IMR-90 (cell line): ENCODE measurements around the gene SINHCAF. TPM values are rescaled to one million over a fixed set of nuclear protein-coding genes. Genes with fewer than 3 reads are reported as not detected.

ENCODE experiments used
- ATAC-seq: fragments of 200-7000 bp; cut with Tn5 transposase; 2 replicates; pipeline ENCODE4 v1.9.1; 2020; ENCODE audit warnings: low read depth, mild to moderate bottlenecking, moderate library complexity
- BruUV-seq: library from RNA; stranded (reverse); fragments of 400-500 nt; replicated peaks from 2 replicates; lab custom pipeline; 2021; lab: Mats Ljungman, UMichigan
- CTCF ChIA-PET: fragments of 300-600 bp; formaldehyde crosslinking; extraction: SDS; loops from one replicate; lab custom pipeline; 2021; ENCODE audit warnings: antibody characterized with exemption; lab: Yijun Ruan, JAX
- POLR2A ChIA-PET: fragments of 300-600 bp; sonication (Branson Sonifier 250); formaldehyde crosslinking; loops from one replicate; lab custom pipeline; 2022; ENCODE audit warnings: antibody characterized with exemption; ENCODE audit not compliant: unreplicated experiment; lab: Charles Lee
- DNase-seq: peaks from one replicate; pipeline ENCODE4 v3.0.0; 2013
- H2AFZ ChIP-seq: replicated peaks from 2 replicates; pipeline ENCODE3; 2013; ENCODE audit warnings: low read length, mild to moderate bottlenecking; ENCODE audit not compliant: poor library complexity
- H2AK5ac ChIP-seq: 2 replicates; pipeline ENCODE4 v1.6.1; 2013; ENCODE audit warnings: low read depth, low read length, inconsistent platforms
- H2AK9ac ChIP-seq: replicated peaks from 2 replicates; pipeline ENCODE3; 2013; ENCODE audit warnings: mild to moderate bottlenecking, low read depth, low read length, moderate library complexity; ENCODE audit not compliant: poor library complexity
- H2BK120ac ChIP-seq: 2 replicates; pipeline ENCODE4 v1.6.1; 2013; ENCODE audit warnings: low read depth, low read length, inconsistent platforms
- H2BK15ac ChIP-seq: 3 replicates; pipeline ENCODE4 v1.6.1; 2013; ENCODE audit warnings: low read depth, low read length, inconsistent platforms
- H2BK20ac ChIP-seq: 2 replicates; pipeline ENCODE4 v1.6.1; 2013; ENCODE audit warnings: low read depth, mild to moderate bottlenecking, inconsistent platforms, low read length, moderate library complexity
- H2BK5ac ChIP-seq: 2 replicates; pipeline ENCODE4 v1.6.1; 2013; ENCODE audit warnings: mild to moderate bottlenecking, low read depth, low read length, inconsistent platforms; ENCODE audit not compliant: poor library complexity, severe bottlenecking
- H3K14ac ChIP-seq: replicated peaks from 2 replicates; pipeline ENCODE4 v1.6.1; 2013; ENCODE audit warnings: low read depth, low read length, inconsistent platforms
- H3K18ac ChIP-seq: 2 replicates; pipeline ENCODE4 v1.6.1; 2013; ENCODE audit warnings: low read depth, low read length, control low read depth
- H3K23ac ChIP-seq: 2 replicates; pipeline ENCODE4 v1.6.1; 2013; ENCODE audit warnings: low read depth, low read length, inconsistent platforms
- H3K27ac ChIP-seq: 2 replicates; pipeline ENCODE4 v1.5.1; 2013; ENCODE audit warnings: mild to moderate bottlenecking, control low read depth, low read length; ENCODE audit not compliant: insufficient read depth
- H3K27me3 ChIP-seq: 2 replicates; pipeline ENCODE4 v1.6.1; 2013; ENCODE audit warnings: low read length; ENCODE audit not compliant: control insufficient read depth, insufficient read depth
- H3K36me3 ChIP-seq: 2 replicates; pipeline ENCODE4 v1.6.1; 2013; ENCODE audit warnings: low read length, mixed read lengths; ENCODE audit not compliant: control insufficient read depth, insufficient read depth
- H3K4ac ChIP-seq: 2 replicates; pipeline ENCODE4 v1.6.1; 2013; ENCODE audit warnings: low read depth, low read length, inconsistent platforms
- H3K4me1 ChIP-seq: 2 replicates; pipeline ENCODE4 v1.6.1; 2013; ENCODE audit warnings: low read length, mixed read lengths; ENCODE audit not compliant: control insufficient read depth, insufficient read depth
- H3K4me2 ChIP-seq: 2 replicates; pipeline ENCODE4 v1.6.1; 2013; ENCODE audit warnings: low read depth, mild to moderate bottlenecking, control low read depth, low read length, moderate library complexity
- H3K4me3 ChIP-seq: 2 replicates; pipeline ENCODE4 v1.5.1; 2013; ENCODE audit warnings: low read depth, mild to moderate bottlenecking, control low read depth, low read length, moderate library complexity; ENCODE audit not compliant: insufficient read depth
- H3K56ac ChIP-seq: 2 replicates; pipeline ENCODE4 v1.6.1; 2013; ENCODE audit warnings: low read length, inconsistent platforms; ENCODE audit not compliant: insufficient read depth; ENCODE audit errors: extremely low read depth
- H3K79me1 ChIP-seq, 2 experiments: 2 replicates each; pipeline ENCODE4 v1.6.1; 2013; ENCODE audit warnings: low read length in 2 of 2, inconsistent platforms in 1 of 2, low read depth in 1 of 2
- H3K9ac ChIP-seq: 2 replicates; pipeline ENCODE4 v1.6.1; 2013; ENCODE audit warnings: low read depth, low read length, control low read depth
- H3K9me1 ChIP-seq: 2 replicates; pipeline ENCODE4 v1.6.1; 2013; ENCODE audit warnings: low read length, inconsistent platforms; ENCODE audit not compliant: insufficient read depth
- H3K9me3 ChIP-seq: 2 replicates; pipeline ENCODE4 v1.6.1; 2013; ENCODE audit warnings: low read length; ENCODE audit not compliant: control insufficient read depth, insufficient read depth
- H4K20me1 ChIP-seq: 2 replicates; pipeline ENCODE4 v1.6.1; 2013; ENCODE audit warnings: low read length, inconsistent platforms; ENCODE audit not compliant: insufficient read depth
- H4K5ac ChIP-seq: 2 replicates; pipeline ENCODE4 v1.6.1; 2013; ENCODE audit warnings: mild to moderate bottlenecking, low read depth, low read length, control low read depth
- H4K8ac ChIP-seq, 2 experiments: 2 replicates each; pipeline ENCODE4 v1.6.1; 2013; ENCODE audit warnings: low read depth in 2 of 2, low read length in 2 of 2, control low read depth in 1 of 2, inconsistent platforms in 1 of 2
- H4K91ac ChIP-seq: 2 replicates; pipeline ENCODE4 v1.6.1; 2013; ENCODE audit warnings: low read depth, low read length, inconsistent platforms; ENCODE audit not compliant: insufficient read depth
- BHLHE40 ChIP-seq: fragments of 150-350 bp; IDR thresholded peaks from 2 replicates; pipeline ENCODE4 v1.6.1; 2016; ENCODE audit warnings: mild to moderate bottlenecking, low read depth, low read length
- CEBPB ChIP-seq: IDR thresholded peaks from 2 replicates; pipeline ENCODE4 v1.6.1; 2012; ENCODE audit warnings: low read depth, low read length, improper control_type of control experiment
- MAZ ChIP-seq: IDR thresholded peaks from 2 replicates; pipeline ENCODE4 v1.6.1; 2012; ENCODE audit warnings: low read depth, mild to moderate bottlenecking, low read length, improper control_type of control experiment, moderate library complexity, borderline replicate concordance
- RCOR1 ChIP-seq: IDR thresholded peaks from 2 replicates; pipeline ENCODE4 v1.6.1; 2012; ENCODE audit warnings: mild to moderate bottlenecking, low read length, improper control_type of control experiment; ENCODE audit not compliant: insufficient replicate concordance
- WGBS, 2 experiments: methylation state at CpG; one replicate each; pipeline versions ENCODE4 v1.1.5 to v1.1.7; 2013; ENCODE audit warnings: missing lambda C conversion rate in 2 of 2; ENCODE audit not compliant: insufficient read length in 1 of 2; ENCODE audit errors: extremely low coverage in 2 of 2; 5-methylcytosine and 5-hydroxymethylcytosine counted together
- dilution Hi-C: fragments of 300-500 bp; cut with HindIII; formaldehyde crosslinking; loops from one replicate; pipeline ENCODE4 v1.14.3; 2018; ENCODE audit warnings: low sequenced_read_pairs; ENCODE audit not compliant: unreplicated experiment
- in situ Hi-C: fragments of 300-500 bp; cut with MboI; formaldehyde crosslinking; loops from 3 replicates; pipeline ENCODE4 v1.14.3; 2019; ENCODE audit warnings: low sequenced_read_pairs, inconsistent platforms, mixed read lengths
- intact Hi-C: fragments of 100-400 bp; cut with micrococcal nuclease; formaldehyde crosslinking; loops from 2 replicates; pipeline ENCODE4 v1.10.0; 2022
- polyA plus RNA-seq, 3 experiments: library from polyadenylated mRNA; depleted of rRNA; stranded (reverse); fragments of >200 nt; gene quantifications; 2 replicates each; pipeline ENCODE4 v1.2.3, GENCODE V29; 2012; ENCODE audit warnings: low replicate concordance in 1 of 3
- total RNA-seq: library from RNA; depleted of rRNA; stranded (reverse); fragments of >200 nt; gene quantifications from 2 replicates; pipeline ENCODE4 v1.2.3, GENCODE V29; 2012

The SINHCAF gene
- total and polyA plus RNA-seq, 2 of the 4 experiments (the other 2 are of a cell fraction), result 21.6 to 30.8 TPM

- Histone ChIP-seq H3K14ac (no peak overlapping the region), H3K9me1 (no peaks in the 10 kb centered on the region), H2BK15ac (no peak overlapping the region), H3K9ac (no peak overlapping the region), H4K8ac (no peak overlapping the region), H3K36me3 (no peaks in the 10 kb centered on the region), H4K91ac (no peak overlapping the region), H3K27me3 (peaks cover 59% of the 10 kb centered on the region), H2BK120ac (no peak overlapping the region), H3K4ac (no peak overlapping the region), H2AFZ (no peak overlapping the region), H4K20me1 (no peaks in the 10 kb centered on the region), H3K4me3 (no peak overlapping the region), H3K9me3 (peaks cover 7% of the 10 kb centered on the region), H4K5ac (no peak overlapping the region), H3K27ac (no peak overlapping the region), H3K56ac (no peak overlapping the region), H3K4me1 (no peaks in the 10 kb centered on the region), H3K4me2 (no peak overlapping the region), H2BK5ac (no peak overlapping the region), H3K18ac (no peak overlapping the region), H2AK5ac (no peak overlapping the region), H2AK9ac (no peak overlapping the region), H3K23ac (no peak overlapping the region), H2BK20ac (no peak overlapping the region), H3K79me1 (no peaks in the 10 kb centered on the region)
- intact Hi-C loops (loop anchor here (10.0 kb wide), 1 partner anchor 249 kb away; no protein-coding TSS in a partner anchor), dilution Hi-C loops (no loop called here), in situ Hi-C loops (no loop called here)
- no peak for ATAC-seq
- DNase-seq, result no peak
- 50% methylated on average over 1 of the region's 14 CpGs; no CpG with 5 or more reads in 1 of the 2 experiments for WGBS, 2 experiments
- POLR2A ChIA-PET, result no interaction called here
- TF ChIP-seq BHLHE40 (no peak), RCOR1 (no peak), MAZ (no peak), CEBPB (no peak)
- BruUV-seq, result no TSS peak
- CTCF ChIA-PET, result interaction anchor here (0.7 to 2.3 kb wide), 2 partner anchors 379 to 386 kb away, joined by 3 to 6 read pairs; no protein-coding TSS in a partner anchor
These were observed 91.7 kb downstream of the SINHCAF start for GRCh38 chr12:31234053-31234840.
